OCI-LY1 (cell line): ENCODE results near the gene TBX18.

Experiments
- H2AFZ ChIP-seq: fragments of 200-600 bp; sonication (generic), shearing (Covaris generic); 2 replicates; pipeline ENCODE4 v1.6.0; 2014; ENCODE audit warnings: antibody characterized with exemption, mild to moderate bottlenecking, low read length
- H3F3A ChIP-seq: fragments of 200-600 bp; sonication (generic), shearing (Covaris generic); 2 replicates; pipeline ENCODE4 v1.6.0; 2014; ENCODE audit warnings: mild to moderate bottlenecking, antibody characterized with exemption, low read length, moderate library complexity; ENCODE audit not compliant: insufficient read depth
- H3K27ac ChIP-seq: fragments of 200-600 bp; sonication (generic); 2 replicates; pipeline ENCODE4 v1.5.1; 2014; ENCODE audit warnings: low read length, mixed run types, mild to moderate bottlenecking, low read depth; ENCODE audit not compliant: poor library complexity, severe bottlenecking
- H3K27me3 ChIP-seq: fragments of 200-600 bp; sonication (generic); 2 replicates; pipeline ENCODE4 v1.6.0; 2014; ENCODE audit warnings: antibody characterized with exemption, mild to moderate bottlenecking, low read length, moderate library complexity; ENCODE audit not compliant: insufficient read depth
- H3K36me3 ChIP-seq: fragments of 200-600 bp; sonication (generic); 2 replicates; pipeline ENCODE4 v1.6.1; 2014; ENCODE audit warnings: mild to moderate bottlenecking, antibody characterized with exemption, low read length, moderate library complexity, mixed read lengths; ENCODE audit not compliant: insufficient read depth
- H3K4me1 ChIP-seq: fragments of 200-600 bp; sonication (generic); 2 replicates; pipeline ENCODE4 v1.5.1; 2014; ENCODE audit warnings: mild to moderate bottlenecking, low read length, moderate library complexity; ENCODE audit not compliant: insufficient read depth, severe bottlenecking
- H3K4me2 ChIP-seq: fragments of 200-600 bp; sonication (generic), shearing (Covaris generic); 2 replicates; pipeline ENCODE4 v1.6.1; 2014; ENCODE audit warnings: low read length
- H3K4me3 ChIP-seq: fragments of 200-600 bp; sonication (generic); 2 replicates; pipeline ENCODE4 v1.5.1; 2014; ENCODE audit warnings: low read length, low read depth, mild to moderate bottlenecking, mixed read lengths; ENCODE audit not compliant: poor library complexity, severe bottlenecking
- H3K79me2 ChIP-seq: fragments of 200-600 bp; shearing (Covaris generic); 2 replicates; pipeline ENCODE4 v1.6.1; 2016; ENCODE audit warnings: mixed run types, low read length, mixed read lengths; ENCODE audit not compliant: insufficient read depth
- H3K9ac ChIP-seq: fragments of 200-600 bp; sonication (generic), shearing (Covaris generic); 2 replicates; pipeline ENCODE4 v1.6.1; 2014; ENCODE audit warnings: mild to moderate bottlenecking, low read length, mixed read lengths
- H3K9me2 ChIP-seq: fragments of 200-600 bp; sonication (generic), shearing (Covaris generic); 2 replicates; pipeline ENCODE4 v1.6.1; 2014; ENCODE audit warnings: low read depth, mild to moderate bottlenecking, low read length, mixed read lengths
- H3K9me3 ChIP-seq: fragments of 200-600 bp; shearing (Covaris generic); 2 replicates; pipeline ENCODE4 v1.6.1; 2014; ENCODE audit warnings: low read length, mixed read lengths
- H4K20me1 ChIP-seq: fragments of 200-600 bp; sonication (generic), shearing (Covaris generic); 2 replicates; pipeline ENCODE4 v1.6.0; 2016; ENCODE audit warnings: mild to moderate bottlenecking, low read length; ENCODE audit not compliant: insufficient read depth
- EZH2 ChIP-seq: fragments of 200-600 bp; sonication (generic), shearing (Covaris generic); IDR thresholded peaks from 2 replicates; pipeline ENCODE4 v1.8.0; 2017; ENCODE audit warnings: borderline replicate concordance, mixed run types, mild to moderate bottlenecking, antibody characterized with exemption, low read length, moderate library complexity, mixed read lengths
- TF ChIP-seq, protein P1 (sequence below): fragments of 200-600 bp; sonication (generic), shearing (Covaris generic); IDR thresholded peaks from 2 replicates; pipeline ENCODE4 v1.5.1; 2017; ENCODE audit warnings: mild to moderate bottlenecking, antibody characterized with exemption, low read length, moderate library complexity, mixed read lengths

Gene TBX18

DNA sequence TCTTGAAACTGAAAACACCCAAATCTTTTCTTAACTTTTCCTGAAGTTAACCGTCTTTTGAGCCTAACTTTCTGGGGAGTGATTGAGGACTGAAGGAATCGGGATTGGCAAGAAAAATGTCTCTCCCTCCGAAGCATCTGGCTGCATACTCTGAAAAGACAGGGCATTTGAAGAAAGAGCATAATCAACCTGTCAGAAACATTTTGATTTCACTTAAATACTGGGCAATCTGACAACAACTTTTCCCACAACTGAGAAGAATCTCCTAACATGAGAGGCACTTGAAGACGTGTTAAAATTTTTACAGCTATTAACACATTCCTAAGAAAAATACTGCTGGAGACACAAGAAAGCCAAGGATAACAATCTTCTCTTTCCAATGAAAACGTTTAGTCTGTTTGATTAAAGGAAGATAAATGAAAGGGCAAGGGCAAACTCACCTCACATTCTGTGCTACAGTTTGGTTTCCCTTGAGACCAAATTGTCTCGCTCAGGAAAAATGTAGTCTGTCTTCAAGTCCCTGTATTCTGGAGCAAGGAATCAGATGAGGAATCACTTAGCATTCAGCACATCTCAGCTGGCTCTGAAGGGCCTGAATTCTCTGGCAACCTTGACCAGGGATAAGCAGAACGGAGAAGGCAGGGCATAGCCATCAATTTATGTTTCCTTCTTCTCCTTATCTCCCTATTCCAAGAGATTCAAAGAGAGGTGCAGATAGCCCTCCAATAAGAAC is 76.1 kb downstream of the TBX18 start:
- Histone ChIP-seq H3K4me2 (no peak overlapping the region), H3K9me3 (no peaks in the 10 kb centered on the region), H2AFZ (no peak overlapping the region)

DNA sequence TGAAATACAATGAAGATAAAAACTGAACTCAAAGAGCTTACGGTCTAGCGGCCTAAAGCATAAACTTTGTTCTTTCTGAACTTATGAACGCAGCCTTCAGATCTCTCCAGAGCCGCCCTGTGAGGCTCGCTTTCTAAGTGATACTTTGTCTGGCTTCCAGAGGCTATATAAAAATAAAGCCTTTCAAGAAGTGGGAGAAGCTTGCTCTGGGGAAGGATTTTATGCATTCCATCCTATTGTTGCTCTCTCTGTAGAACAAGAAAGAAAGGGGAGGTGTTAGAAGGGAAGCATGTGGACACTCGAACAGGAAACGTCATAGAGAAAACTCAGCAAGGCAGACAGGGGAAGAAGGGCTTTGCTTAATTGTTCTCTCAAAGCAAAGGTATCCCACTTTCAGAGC is 77.0 kb downstream of the TBX18 start:
- no peaks in the 10 kb centered on the region for H3F3A ChIP-seq
- no peak for TF ChIP-seq EZH2
- TF ChIP-seq, protein P1, sequence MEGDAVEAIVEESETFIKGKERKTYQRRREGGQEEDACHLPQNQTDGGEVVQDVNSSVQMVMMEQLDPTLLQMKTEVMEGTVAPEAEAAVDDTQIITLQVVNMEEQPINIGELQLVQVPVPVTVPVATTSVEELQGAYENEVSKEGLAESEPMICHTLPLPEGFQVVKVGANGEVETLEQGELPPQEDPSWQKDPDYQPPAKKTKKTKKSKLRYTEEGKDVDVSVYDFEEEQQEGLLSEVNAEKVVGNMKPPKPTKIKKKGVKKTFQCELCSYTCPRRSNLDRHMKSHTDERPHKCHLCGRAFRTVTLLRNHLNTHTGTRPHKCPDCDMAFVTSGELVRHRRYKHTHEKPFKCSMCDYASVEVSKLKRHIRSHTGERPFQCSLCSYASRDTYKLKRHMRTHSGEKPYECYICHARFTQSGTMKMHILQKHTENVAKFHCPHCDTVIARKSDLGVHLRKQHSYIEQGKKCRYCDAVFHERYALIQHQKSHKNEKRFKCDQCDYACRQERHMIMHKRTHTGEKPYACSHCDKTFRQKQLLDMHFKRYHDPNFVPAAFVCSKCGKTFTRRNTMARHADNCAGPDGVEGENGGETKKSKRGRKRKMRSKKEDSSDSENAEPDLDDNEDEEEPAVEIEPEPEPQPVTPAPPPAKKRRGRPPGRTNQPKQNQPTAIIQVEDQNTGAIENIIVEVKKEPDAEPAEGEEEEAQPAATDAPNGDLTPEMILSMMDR = no peak
- no peak overlapping the region for H3K4me3 ChIP-seq
- no peaks in the 10 kb centered on the region for H3K36me3 ChIP-seq
- H3K4me2 ChIP-seq = no peak overlapping the region
- H3K9ac ChIP-seq = no peak overlapping the region
- H3K9me2 ChIP-seq = no peaks in the 10 kb centered on the region
- no peaks in the 10 kb centered on the region for H3K27me3 ChIP-seq
- H3K9me3 ChIP-seq = no peaks in the 10 kb centered on the region
- H3K79me2 ChIP-seq = no peaks in the 10 kb centered on the region
- no peaks in the 10 kb centered on the region for H4K20me1 ChIP-seq
- no peaks in the 10 kb centered on the region for H3K4me1 ChIP-seq
- H3K27ac ChIP-seq = no peak overlapping the region
- H2AFZ ChIP-seq = no peak overlapping the region

More for the DNA sequence above, 76.1 kb downstream of the TBX18 start:
- Histone ChIP-seq H3K27me3 (no peaks in the 10 kb centered on the region), H3K9ac (no peak overlapping the region), H4K20me1 (no peaks in the 10 kb centered on the region), H3K4me1 (no peaks in the 10 kb centered on the region), H3K9me2 (no peaks in the 10 kb centered on the region), H3K4me3 (no peak overlapping the region), H3K79me2 (no peaks in the 10 kb centered on the region), H3K36me3 (no peaks in the 10 kb centered on the region), H3K27ac (no peak overlapping the region), H3F3A (no peaks in the 10 kb centered on the region)
- TF ChIP-seq EZH2 = no peak

DNA sequence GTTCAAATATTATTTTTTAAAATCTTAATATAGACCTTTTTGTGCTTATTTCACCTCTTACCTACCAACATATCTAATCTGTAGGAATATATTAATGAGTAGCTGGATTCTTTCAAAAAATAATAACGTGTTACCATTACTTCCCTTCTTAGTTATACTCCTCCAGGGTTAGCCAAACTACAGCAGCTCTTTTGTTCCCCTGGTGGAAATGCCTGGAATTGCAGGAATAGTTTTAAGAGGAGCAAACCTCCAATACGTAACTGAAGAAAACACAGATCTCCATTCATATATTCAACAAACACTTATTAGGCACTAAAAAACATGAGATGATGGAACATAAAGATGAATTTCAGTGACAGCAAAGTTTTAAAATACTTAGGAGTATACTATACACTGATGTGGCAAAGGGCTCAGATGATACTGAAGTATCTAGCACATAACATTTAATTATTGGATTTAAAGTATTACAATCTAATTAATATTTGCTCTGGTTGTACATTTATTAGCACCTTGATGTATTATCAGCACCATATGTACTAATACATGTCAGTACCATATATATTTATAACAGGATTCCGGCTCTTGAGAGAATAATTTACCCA is 78.3 kb downstream of the TBX18 start:
- H3F3A ChIP-seq = no peaks in the 10 kb centered on the region
- no peak overlapping the region for H3K27ac ChIP-seq
- no peak overlapping the region for H3K9ac ChIP-seq
- H3K9me2 ChIP-seq = no peaks in the 10 kb centered on the region
- H3K4me3 ChIP-seq = no peak overlapping the region
- no peak overlapping the region for H2AFZ ChIP-seq
- no peaks in the 10 kb centered on the region for H4K20me1 ChIP-seq
- H3K36me3 ChIP-seq = no peaks in the 10 kb centered on the region
- no peak overlapping the region for H3K4me2 ChIP-seq
- H3K9me3 ChIP-seq = no peaks in the 10 kb centered on the region
- H3K27me3 ChIP-seq = no peaks in the 10 kb centered on the region
- no peak for TF ChIP-seq EZH2
- TF ChIP-seq, protein P1 = peak; percentile 58
- no peaks in the 10 kb centered on the region for H3K79me2 ChIP-seq
- no peaks in the 10 kb centered on the region for H3K4me1 ChIP-seq
